Mesenchymal stem cell (in vitro differentiated cells and primary cell): ENCODE measurements around the gene AKR1C3.
"Not testable (repeated sequence)": the region's sequence is repeated elsewhere in the genome, so short reads cannot be mapped to it uniquely, and the experiment has no call there.

ENCODE experiments used
- DNase-seq: peaks from one replicate; pipeline ENCODE4 v3.0.0-alpha.2; 2013
- H2AFZ ChIP-seq: one replicate; pipeline ENCODE4 v1.6.1; 2013; ENCODE audit warnings: low read depth, mild to moderate bottlenecking, control low read depth, inconsistent platforms, low read length, moderate library complexity
- H2AK5ac ChIP-seq: 2 replicates; pipeline ENCODE4 v1.6.1; 2013; ENCODE audit warnings: low read length, moderate library complexity, mild to moderate bottlenecking, inconsistent platforms; ENCODE audit not compliant: severe bottlenecking
- H2BK120ac ChIP-seq: one replicate; pipeline ENCODE4 v1.6.1; 2013; ENCODE audit warnings: low read depth, mild to moderate bottlenecking, inconsistent platforms, low read length, moderate library complexity
- H2BK12ac ChIP-seq, 2 experiments: one replicate each; pipeline ENCODE4 v1.6.1; 2013; ENCODE audit warnings: inconsistent platforms in 2 of 2, low read length in 2 of 2, mild to moderate bottlenecking in 2 of 2, moderate library complexity in 2 of 2, control low read depth in 1 of 2
- H2BK15ac ChIP-seq: one replicate; pipeline ENCODE4 v1.6.1; 2013; ENCODE audit warnings: mild to moderate bottlenecking, low read depth, inconsistent platforms; ENCODE audit not compliant: poor library complexity, severe bottlenecking
- H2BK5ac ChIP-seq: 2 replicates; pipeline ENCODE4 v1.6.1; 2013; ENCODE audit warnings: low read depth, mild to moderate bottlenecking, low read length, control low read depth, inconsistent platforms; ENCODE audit not compliant: poor library complexity, severe bottlenecking
- H3K14ac ChIP-seq, 2 experiments: one replicate each; pipeline ENCODE4 v1.6.1; 2013; ENCODE audit warnings: inconsistent platforms in 2 of 2, low read length in 2 of 2, control low read depth in 1 of 2, mild to moderate bottlenecking in 1 of 2, moderate library complexity in 1 of 2
- H3K18ac ChIP-seq, 2 experiments: one replicate each; pipeline ENCODE4 v1.6.1; 2013; ENCODE audit warnings: inconsistent platforms in 2 of 2, low read length in 2 of 2, control low read depth in 1 of 2, low read depth in 1 of 2, mild to moderate bottlenecking in 1 of 2
- H3K23ac ChIP-seq, 2 experiments: one replicate each; pipeline ENCODE4 v1.6.1; 2013; ENCODE audit warnings: inconsistent platforms in 2 of 2, low read length in 2 of 2, mild to moderate bottlenecking in 2 of 2, moderate library complexity in 2 of 2, control low read depth in 1 of 2
- H3K27ac ChIP-seq: 2 replicates; pipeline ENCODE4 v1.5.1; 2013; ENCODE audit warnings: mild to moderate bottlenecking, moderate library complexity, low read length, control low read depth, inconsistent platforms; ENCODE audit not compliant: poor library complexity, severe bottlenecking
- H3K27me3 ChIP-seq, 2 experiments: 2 replicates each; pipeline versions ENCODE4 v1.6.1 to v1.7.0; 2013; ENCODE audit warnings: low read length in 2 of 2, mild to moderate bottlenecking in 2 of 2, moderate library complexity in 2 of 2, control low read depth in 1 of 2, inconsistent platforms in 1 of 2; ENCODE audit not compliant: control insufficient read depth in 1 of 2, insufficient read depth in 1 of 2
- H3K36me3 ChIP-seq, 2 experiments: 2 replicates each; pipeline versions ENCODE4 v1.6.1 to v1.7.0; 2013; ENCODE audit warnings: low read length in 2 of 2, control low read depth in 1 of 2, inconsistent platforms in 1 of 2, low read depth in 1 of 2, mild to moderate bottlenecking in 1 of 2; ENCODE audit not compliant: insufficient read depth in 2 of 2, control insufficient read depth in 1 of 2
- H3K4ac ChIP-seq, 2 experiments: one replicate each; pipeline ENCODE4 v1.6.1; 2013; ENCODE audit warnings: inconsistent platforms in 2 of 2, low read length in 2 of 2, mild to moderate bottlenecking in 2 of 2, moderate library complexity in 2 of 2, control low read depth in 1 of 2, low read depth in 1 of 2
- H3K4me1 ChIP-seq: 2 replicates; pipeline ENCODE4 v1.6.1; 2013; ENCODE audit warnings: low read depth, low read length, control low read depth; ENCODE audit not compliant: control insufficient read depth, insufficient read depth
- H3K4me2 ChIP-seq: 2 replicates; pipeline ENCODE4 v1.6.1; 2013; ENCODE audit warnings: low read length, mild to moderate bottlenecking, inconsistent platforms; ENCODE audit not compliant: poor library complexity, severe bottlenecking
- H3K4me3 ChIP-seq, 2 experiments: 2 replicates each; pipeline versions ENCODE4 v1.5.1 to v1.7.0; 2013; ENCODE audit warnings: low read length in 2 of 2, mild to moderate bottlenecking in 2 of 2, control low read depth in 1 of 2, low read depth in 1 of 2; ENCODE audit not compliant: insufficient read depth in 1 of 2
- H3K79me1 ChIP-seq: replicated peaks from 2 replicates; pipeline ENCODE4 v1.6.1; 2013; ENCODE audit warnings: mild to moderate bottlenecking, control low read depth, low read length, inconsistent platforms; ENCODE audit not compliant: poor library complexity, severe bottlenecking
- H3K9ac ChIP-seq: 2 replicates; pipeline ENCODE4 v1.7.0; 2013; ENCODE audit warnings: mild to moderate bottlenecking, low read length, moderate library complexity
- H3K9me3 ChIP-seq: 2 replicates; pipeline ENCODE4 v1.7.0; 2013; ENCODE audit warnings: mild to moderate bottlenecking, low read length; ENCODE audit not compliant: control insufficient read depth
- H4K8ac ChIP-seq: one replicate; pipeline ENCODE4 v1.6.1; 2013; ENCODE audit warnings: inconsistent platforms, mild to moderate bottlenecking, low read length, moderate library complexity
- H4K91ac ChIP-seq: one replicate; pipeline ENCODE4 v1.6.1; 2013; ENCODE audit warnings: mild to moderate bottlenecking, low read length, inconsistent platforms
- WGBS: methylation state at CpG from one replicate; pipeline ENCODE4 v1.1.7; 2013; ENCODE audit warnings: mixed read lengths; 5-methylcytosine and 5-hydroxymethylcytosine counted together

The AKR1C3 gene

DNA sequence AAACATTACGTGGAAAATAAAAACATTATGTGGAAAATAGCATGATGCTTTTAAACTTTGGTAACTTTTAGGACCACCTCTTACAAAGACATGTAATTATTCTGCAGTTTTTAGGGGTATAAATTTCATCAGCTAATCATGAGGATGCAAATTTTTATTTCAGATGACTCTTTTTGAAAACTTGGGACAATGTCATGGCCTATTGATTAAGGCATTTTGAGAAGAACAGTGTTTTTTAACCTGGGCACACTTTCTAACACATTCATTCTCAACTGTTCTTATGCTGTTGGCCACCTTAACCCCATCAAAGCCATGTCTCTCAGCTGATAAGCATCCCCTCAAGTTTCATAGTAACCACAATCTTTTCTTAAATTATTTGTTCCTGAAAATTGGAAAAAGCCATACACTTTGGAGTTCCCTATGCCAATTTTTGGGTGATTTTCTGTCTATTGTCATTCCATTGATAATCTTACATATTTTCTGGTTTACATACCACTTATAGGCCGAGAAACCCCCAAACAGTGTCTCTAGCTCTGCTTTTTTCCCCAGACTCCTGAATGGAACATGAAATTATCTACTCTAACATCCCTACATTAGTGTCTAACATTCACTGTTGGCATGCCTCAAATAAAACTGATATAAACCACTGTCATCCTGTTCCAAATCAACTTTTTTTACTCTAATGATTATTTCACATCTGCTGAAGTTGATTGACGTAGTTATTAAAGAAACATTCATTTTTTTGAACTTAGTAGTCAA, 14.6 kb downstream of the AKR1C3 start:
- no peak overlapping the region for H3K27ac ChIP-seq
- no peak overlapping the region for H3K18ac ChIP-seq
- no peaks in the 10 kb centered on the region for H3K27me3 ChIP-seq
- H2BK120ac ChIP-seq, result no peak overlapping the region
- H2AK5ac ChIP-seq, result no peak overlapping the region
- no peak overlapping the region for H2BK12ac ChIP-seq
- no peak for DNase-seq
- H2BK5ac ChIP-seq, result no peak overlapping the region
- H2AFZ ChIP-seq, result no peak overlapping the region
- no peak overlapping the region for H3K4me3 ChIP-seq
- no peak overlapping the region for H3K9ac ChIP-seq
- no peaks in the 10 kb centered on the region for H3K79me1 ChIP-seq
- WGBS, result 0% methylated on average over 1 of the region's 3 CpGs
- H3K23ac ChIP-seq, result no peak overlapping the region
- H4K91ac ChIP-seq, result no peak overlapping the region
- no peaks in the 10 kb centered on the region for H3K4me1 ChIP-seq
- no peak overlapping the region for H3K14ac ChIP-seq
- no peak overlapping the region for H3K4me2 ChIP-seq
- H3K9me3 ChIP-seq, result no peaks in the 10 kb centered on the region
- H4K8ac ChIP-seq, result no peak overlapping the region
- peaks cover 11 to 53% of the 10 kb centered on the region in 2 experiments for H3K36me3 ChIP-seq
- no peak overlapping the region for H3K4ac ChIP-seq
- H2BK15ac ChIP-seq, result no peak overlapping the region

- H3K9ac ChIP-seq, H2BK12ac ChIP-seq, DNase-seq, H3K4ac ChIP-seq, H2AFZ ChIP-seq, H3K27ac ChIP-seq, H3K4me3 ChIP-seq, H4K91ac ChIP-seq, H3K4me2 ChIP-seq, H2AK5ac ChIP-seq, H3K23ac ChIP-seq, H3K79me1 ChIP-seq, H3K14ac ChIP-seq, H3K9me3 ChIP-seq, H3K18ac ChIP-seq, H2BK120ac ChIP-seq, H2BK5ac ChIP-seq, H3K4me1 ChIP-seq, H4K8ac ChIP-seq, H2BK15ac ChIP-seq, H3K27me3 ChIP-seq: not testable (repeated sequence)
- WGBS, result 95% methylated on average over 12 of the region's 12 CpGs
- H3K36me3 ChIP-seq, result peaks cover 11 to 43% of the 10 kb centered on the region in 2 experiments
Observed at GRCh38 chr10:5109861-5110260, 15.6 kb downstream of the AKR1C3 start.

- Histone ChIP-seq H3K4me1 (no peaks in the 10 kb centered on the region), H2BK12ac (no peak overlapping the region), H3K4me3 (no peak overlapping the region), H2AK5ac (no peak overlapping the region), H2BK5ac (no peak overlapping the region), H2AFZ (no peak overlapping the region), H4K91ac (no peak overlapping the region), H3K23ac (no peak overlapping the region), H2BK120ac (no peak overlapping the region), H3K36me3 (no peaks in the 10 kb centered on the region), H3K18ac (no peak overlapping the region), H3K9ac (no peak overlapping the region), H3K27ac (no peak overlapping the region), H4K8ac (no peak overlapping the region), H3K4ac (no peak overlapping the region), H3K79me1 (no peaks in the 10 kb centered on the region), H3K9me3 (peaks cover 6% of the 10 kb centered on the region), H3K14ac (no peak overlapping the region), H2BK15ac (no peak overlapping the region), H3K4me2 (no peak overlapping the region), H3K27me3 (no peaks in the 10 kb centered on the region)
- 79% methylated on average over 3 of the region's 5 CpGs for WGBS
- no peak for DNase-seq
Observed at GRCh38 chr10:5116621-5117020, 22.4 kb downstream of the AKR1C3 start.

DNA sequence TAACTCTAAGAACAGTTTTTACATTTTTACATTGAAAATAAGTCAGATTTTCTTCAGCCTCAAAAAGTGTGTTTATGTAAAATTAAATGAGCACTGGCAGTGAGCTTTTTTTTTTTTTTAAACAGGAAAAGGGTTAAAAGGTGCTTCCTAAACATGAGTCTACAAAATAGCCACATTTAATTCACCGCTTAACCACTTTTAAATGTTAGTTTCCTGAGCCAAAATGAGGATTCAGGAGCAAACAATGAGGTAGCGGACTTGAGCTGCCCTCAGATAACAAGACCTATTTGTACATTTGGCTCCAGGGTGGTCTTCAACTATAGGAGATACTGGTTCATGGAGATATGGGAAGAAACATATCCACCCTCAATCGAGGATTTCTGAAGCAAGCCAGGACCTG, 22.8 kb downstream of the AKR1C3 start:
- Histone ChIP-seq H2BK15ac (no peak overlapping the region), H3K27ac (no peak overlapping the region), H3K23ac (no peak overlapping the region), H3K4ac (no peak overlapping the region), H4K91ac (no peak overlapping the region), H3K4me2 (no peak overlapping the region), H2AK5ac (no peak overlapping the region), H2BK120ac (no peak overlapping the region), H3K4me1 (no peaks in the 10 kb centered on the region), H2AFZ (no peak overlapping the region), H4K8ac (no peak overlapping the region), H3K9me3 (peaks cover 6% of the 10 kb centered on the region), H3K14ac (no peak overlapping the region), H2BK5ac (no peak overlapping the region), H2BK12ac (no peak overlapping the region), H3K18ac (no peak overlapping the region), H3K9ac (no peak overlapping the region), H3K4me3 (no peak overlapping the region), H3K36me3 (no peaks in the 10 kb centered on the region), H3K79me1 (no peaks in the 10 kb centered on the region), H3K27me3 (no peaks in the 10 kb centered on the region)
- 78% methylated on average over 3 of the region's 3 CpGs for WGBS
- DNase-seq, result no peak
